GM15510 (cell line): ENCODE data around the gene EDAR.

Experiments used
- POLR2A ChIP-seq: IDR thresholded peaks from 3 replicates; pipeline ENCODE4 v1.6.1; 2011; ENCODE audit warnings: borderline replicate concordance; ENCODE audit not compliant: insufficient read length; ENCODE audit errors: extremely low read depth

The EDAR gene

DNA sequence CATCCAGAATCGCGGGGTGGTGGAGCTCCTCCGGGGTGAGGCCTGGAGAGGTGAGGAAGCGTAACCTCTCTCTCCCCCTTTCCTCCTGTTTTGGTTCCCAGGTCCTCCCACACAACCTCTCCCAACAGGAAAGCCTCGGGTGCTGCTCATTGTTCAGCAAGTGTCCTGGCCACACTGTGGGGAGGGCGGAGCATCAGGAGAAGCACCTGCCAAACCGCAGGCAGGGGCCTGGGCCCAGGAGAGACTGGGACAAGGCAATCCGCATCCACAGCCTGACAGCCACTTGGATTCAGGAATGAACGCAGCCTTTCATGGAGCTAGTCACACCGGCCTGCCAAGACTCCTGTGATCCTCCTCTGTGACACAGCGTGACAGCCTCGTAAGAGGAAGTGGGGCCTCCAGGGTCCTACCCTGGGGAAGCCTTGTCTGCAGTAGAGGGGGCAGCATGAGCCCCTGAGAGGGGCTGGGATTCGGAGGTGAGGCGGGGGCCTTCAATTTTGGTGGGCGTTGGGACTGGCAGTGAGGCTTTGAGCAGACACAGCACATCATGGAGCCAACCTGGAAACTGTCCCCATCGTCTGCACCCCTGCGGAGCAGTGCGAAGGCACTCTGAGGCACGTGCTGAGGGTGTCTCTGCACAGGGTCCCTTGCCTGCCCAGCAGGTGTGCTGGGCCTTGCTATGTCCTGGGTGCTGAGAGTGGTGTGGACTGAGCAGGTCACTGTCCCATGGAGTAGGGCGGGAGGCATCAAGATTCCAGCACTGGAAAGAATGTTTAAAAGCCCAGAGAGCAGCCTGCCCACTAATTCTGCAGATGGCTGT lies 62.2 kb downstream of the EDAR start:
- TF ChIP-seq POLR2A = no peak

DNA sequence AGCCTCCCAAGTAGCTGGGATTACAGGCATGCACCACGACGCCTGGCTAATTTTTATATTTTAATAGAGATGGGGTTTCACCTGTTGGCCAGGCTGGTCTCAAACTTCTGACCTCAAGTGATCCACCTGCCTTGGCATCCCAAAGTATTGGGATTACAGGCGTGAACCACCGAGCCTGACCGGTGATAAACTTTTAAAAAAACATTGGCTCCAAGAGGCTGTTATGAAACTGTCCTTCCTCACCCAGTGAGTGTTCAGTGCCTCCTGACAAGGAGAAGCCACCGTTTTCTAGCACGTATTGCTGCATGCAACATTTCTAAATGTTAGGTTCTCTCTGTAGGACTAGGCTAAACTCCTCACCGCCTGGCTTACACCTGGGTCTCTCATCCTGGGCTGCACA lies 63.3 kb downstream of the EDAR start:
- TF ChIP-seq POLR2A = no peak

DNA sequence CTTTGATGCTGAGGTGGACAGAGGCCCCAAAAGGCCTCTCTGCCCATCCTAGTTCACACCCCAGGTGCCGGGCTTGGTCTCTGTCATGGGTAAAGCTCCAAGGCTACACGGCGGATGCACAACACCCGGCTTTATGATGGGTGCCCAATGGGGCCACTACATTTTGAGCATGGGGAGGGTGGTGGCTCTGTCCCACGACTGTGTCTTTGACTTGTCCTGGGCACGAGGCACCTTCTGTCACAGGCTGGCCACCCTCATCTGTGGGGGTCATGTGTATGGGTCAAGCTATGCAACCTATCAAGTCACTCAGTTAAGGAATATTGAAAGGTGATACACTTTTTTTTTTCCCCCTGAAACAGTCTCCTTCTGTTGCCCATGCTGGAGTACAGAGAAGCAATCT lies 63.7 kb downstream of the EDAR start:
- no peak for TF ChIP-seq POLR2A

DNA sequence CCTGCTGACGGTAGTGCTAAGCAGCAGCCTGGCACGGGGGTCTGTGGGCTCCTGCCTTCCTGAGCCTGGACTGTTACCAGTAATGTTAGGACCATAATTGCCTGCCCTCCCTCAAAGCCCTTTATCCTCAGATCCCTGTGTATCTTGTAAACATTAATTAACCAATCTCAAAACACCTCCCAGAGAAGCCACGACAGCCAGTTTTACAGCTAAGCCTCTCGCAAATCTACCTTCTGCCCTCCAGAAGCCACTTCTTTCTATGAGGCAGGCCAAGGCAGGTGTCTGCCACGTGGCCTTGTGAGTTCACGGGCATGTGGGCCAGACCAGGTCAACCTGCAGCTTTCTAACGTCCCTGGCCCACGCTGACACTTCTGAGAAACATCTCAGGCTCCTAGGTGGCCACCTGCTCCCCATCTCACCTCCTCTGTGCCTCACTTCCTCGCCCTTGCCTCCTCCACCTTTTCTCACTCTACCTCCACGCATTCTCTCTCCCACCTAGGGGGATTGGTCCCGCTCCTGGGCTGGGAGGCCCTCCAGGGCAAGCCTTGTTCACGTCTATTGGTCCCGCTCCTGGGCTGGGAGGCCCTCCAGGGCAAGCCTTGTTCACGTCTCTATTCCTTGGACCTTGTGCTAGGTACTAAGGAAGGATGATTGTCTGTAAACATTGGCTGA lies 64.3 kb downstream of the EDAR start:
- TF ChIP-seq POLR2A = no peak

DNA sequence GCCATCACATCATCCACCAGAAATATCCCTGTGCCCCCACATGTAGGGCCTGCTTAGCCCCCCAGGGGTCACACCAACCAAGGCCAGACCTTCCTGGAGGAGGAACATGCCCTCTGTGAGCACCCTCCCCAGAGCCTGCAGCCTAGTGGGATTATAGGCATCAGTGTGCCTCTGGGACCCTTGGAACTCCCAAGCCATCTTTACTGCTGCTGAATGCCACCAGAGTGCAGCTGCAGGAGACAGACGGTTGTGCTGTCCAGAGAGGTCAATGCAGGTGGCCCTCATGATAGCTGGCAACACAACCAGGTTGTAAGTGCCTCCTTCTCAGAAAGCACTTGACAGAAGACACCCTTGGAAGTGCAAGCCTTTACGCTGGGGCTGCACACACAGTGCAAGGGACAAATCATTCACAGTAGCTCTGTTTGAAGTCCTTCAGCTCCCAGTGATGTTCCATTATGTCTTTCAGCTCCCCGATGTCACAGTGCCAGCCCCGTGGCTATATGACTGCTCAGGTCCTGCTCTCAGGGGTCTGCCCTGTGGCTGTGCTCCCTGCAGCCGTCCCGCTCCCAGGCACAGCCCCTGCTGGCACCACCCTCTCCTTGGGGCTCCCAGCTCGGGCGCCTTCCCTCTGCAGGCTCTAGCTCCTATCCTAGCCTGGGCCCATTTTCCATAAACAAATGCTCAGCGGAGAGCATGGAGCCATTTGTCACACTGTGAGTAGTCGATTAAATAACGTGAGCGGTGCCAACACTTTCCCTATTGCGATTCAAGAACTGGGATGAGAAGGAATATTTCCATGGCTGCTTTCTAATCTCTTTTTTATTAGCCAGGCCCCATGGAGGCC lies 65.1 kb downstream of the EDAR start:
- no peak for TF ChIP-seq POLR2A

DNA sequence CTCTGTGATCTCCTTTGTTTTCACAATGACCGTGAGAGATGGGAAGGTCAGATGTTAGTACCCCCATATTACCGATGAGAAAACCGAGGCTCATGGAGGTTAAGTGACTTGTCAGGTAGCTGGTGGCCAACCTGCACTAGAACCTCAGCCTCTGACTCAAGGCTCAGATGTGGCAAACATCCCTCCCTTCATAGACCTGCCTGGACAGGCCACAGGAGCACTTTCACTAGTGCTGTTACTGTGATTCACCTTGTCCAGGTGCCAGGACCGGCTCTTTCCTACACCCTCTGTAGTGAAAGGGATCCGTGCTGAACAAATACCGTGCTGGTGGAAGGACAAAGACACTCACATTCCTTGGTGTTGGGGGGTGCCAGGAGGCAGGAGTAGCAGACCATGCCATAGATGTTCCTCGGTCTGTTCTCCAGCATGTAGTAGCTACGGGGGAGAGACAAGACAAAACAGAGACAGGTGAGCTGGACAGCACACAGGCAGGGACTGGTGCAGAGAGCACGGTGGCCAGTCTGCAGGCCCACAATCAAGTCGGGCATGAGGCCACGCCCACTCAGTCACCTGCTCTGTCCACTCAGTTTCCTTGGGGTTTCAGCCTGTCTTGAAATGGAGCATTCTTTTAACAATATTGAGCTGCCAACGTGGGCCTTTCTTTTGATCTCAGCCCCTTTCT lies 65.9 kb downstream of the EDAR start:
- TF ChIP-seq POLR2A = no peak

DNA sequence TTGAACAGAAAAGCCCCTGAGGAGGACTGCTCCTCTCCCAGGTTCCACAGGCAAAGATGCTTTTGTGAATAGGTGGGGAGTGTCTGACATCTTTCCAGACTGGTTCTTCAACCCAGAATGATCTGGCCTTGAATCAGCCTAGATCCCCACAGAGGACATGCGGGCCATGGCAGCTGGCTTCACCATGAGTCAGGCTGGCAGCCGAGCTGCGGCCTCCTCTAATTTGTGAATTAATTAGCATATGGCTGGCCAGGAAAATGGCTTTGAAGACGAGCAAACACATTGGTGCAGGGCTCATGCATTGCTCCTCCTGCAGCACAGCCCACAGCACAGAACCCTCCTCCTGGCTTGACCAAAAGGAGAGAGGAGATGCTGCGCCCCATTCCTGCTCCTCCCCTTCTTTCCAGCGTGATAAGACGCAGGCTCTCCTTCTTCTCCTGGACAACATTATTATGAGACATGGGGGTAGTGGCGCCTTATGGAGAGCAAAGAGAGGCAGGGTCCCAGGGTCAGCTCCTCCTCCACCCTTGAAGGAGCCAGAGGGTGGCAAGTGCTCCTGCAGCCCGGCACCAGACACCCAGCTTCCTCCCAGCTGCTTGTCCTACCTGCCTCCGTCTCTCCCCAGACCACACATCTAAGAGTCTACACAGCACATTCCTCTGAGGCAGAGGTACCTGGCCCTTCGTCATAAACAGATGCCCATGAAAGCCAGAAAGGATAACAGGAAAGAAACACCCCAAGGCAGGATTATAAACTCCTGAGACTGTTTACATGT lies 66.7 kb downstream of the EDAR start:
- no peak for TF ChIP-seq POLR2A

DNA sequence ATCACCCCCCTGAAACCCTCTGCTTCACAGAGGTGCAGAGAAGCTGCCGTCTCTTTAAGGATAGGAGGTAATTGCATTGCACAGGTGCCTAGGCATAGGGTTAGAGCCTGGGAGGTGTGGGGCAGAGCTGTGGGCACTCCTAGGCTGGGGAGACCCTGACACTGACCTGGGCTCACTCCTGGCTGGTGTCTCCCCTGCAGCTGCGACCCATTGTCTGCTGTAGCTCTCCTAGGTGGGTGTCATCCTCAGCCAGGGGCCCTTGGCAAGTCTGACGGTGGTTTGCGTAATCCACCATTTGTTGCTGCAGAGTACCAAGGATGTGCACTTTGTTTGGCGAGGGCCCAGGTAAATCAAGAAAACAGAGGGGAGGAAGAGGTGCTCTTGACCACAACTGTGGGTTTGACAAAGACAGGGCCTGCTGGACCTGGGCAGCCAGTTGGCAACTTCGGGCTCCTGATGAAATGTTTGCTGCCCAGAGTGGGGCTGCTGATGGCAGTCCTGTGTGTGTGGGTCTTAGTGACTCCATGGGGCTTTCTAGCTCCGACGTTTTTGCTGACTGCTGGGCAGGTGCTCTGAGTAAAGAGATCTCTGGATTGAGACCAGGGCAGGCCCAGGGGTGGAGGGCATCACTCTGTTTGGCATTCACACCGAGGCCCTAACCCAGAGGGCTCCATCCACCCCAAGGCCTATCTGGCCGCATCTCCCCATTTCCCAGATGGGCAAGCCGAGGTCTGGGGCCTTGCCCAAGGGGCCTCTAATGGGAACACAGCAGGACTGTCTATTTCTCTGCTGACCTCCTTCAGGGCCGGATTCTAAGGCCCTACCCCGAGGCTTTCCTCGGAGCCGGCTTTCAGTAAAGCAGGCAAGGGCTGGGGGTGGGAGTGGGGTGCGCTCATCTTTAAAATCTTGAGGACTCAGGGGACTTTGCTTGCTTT lies 67.7 kb downstream of the EDAR start:
- TF ChIP-seq POLR2A = no peak

DNA sequence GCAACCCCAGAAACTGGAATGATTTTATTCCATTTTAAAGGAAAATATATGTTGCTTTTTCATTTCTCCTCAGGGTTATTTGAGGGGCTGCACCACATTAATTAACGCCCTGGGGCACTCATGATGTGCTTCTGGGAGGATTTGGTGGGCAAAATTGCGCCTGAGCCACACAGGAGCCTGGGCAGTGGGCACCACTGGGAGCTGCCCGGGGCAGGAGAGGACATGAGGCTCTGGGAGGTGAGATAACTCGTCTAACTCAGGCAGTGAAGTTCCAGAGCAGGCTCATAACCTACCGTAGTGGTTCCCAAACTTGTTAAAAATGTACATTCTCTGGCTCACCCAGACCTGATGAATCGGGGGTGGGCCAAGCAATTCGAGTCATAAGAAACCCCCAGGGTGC lies 68.3 kb downstream of the EDAR start:
- TF ChIP-seq POLR2A = no peak

DNA sequence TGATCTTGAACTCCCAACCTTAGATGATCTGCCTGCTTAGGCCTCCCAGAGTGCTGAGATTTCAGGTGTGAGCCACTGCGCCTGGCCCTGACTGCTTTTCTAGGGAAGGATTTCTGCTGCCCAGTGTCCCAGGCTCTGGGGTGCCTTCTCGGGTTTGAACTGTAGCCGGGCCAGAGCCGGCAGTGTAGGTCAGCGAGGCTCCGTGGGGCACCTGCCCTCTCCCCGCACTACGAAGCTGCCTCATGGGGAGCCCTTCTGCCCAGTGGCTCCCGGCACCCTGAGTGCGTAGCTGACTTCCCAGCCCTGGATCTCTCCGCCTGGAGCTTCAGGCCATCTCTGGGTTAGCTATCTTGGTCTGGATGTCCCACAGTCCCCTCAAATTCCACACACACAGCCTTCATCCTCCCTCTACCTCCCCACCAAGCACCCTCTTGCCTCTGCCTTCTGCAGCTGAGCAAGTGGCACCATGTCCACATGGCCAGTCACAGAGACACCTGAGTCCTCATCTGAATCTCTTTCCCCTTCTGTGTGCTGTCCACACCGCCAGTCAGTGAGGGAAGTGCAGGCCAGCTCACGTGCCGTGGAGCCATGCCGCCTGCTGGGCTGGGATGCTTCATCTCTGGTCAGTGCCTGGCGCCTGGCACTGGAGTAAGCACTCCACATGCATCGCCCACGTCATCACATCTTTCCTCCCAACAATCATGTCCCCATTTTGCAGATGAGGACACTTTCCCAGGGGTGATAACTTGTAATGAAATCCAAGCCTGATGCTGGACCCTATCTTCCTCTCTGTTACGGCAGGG lies 69.2 kb downstream of the EDAR start:
- no peak for TF ChIP-seq POLR2A

DNA sequence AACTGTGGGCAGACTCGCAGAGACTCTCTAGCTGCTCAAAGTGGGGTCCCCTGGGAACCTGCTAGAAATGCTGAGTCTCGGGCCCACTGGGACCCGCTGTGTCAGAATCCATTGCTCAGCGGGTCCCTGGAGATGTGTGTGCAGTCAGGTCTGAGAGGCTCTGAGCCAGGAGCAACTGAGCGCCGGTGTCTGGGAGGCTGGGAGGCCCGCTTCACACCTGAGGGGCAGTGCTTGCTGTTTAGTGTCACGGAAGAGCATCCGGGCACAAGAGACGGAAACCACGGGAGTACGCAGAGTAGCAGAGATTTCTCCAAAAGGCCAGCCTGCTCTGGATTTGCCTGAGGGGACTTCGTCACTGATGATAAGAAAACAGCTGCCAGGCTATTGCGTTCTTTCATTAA lies 70.1 kb downstream of the EDAR start:
- no peak for TF ChIP-seq POLR2A

DNA sequence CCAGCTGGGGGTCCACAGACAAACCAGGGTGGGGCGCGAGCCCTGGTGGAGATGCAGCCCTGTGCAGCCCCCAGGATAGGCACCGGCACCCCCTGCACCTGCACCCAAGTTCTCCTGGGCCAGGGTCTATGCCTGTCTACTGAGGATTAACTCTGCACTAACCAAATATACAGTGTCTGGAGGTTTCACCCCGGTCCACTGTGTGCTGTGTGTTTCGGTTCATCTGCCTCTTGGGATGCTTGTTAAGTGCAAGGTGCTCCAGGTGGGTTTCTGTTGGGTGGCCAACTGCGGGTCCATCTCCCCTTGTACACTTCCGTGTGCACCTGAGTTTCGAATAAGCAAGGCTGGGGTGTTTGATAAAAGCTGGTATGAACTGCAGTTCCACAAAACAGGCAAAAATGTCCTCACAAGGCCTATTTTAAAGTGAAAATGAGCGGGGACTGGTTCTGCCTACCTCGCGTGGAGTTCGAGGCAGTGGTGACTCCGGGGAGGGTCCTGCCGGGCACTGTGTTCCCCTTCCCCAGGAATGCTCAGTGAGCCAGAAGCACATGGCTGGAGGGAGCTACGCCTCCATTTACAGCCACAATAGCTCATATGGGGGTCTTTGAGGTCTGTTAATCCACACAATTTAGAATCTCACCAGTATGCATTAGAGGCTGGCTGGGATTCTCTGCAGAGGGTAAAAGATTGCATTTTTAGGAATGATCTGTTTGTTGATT lies 70.7 kb downstream of the EDAR start:
- TF ChIP-seq POLR2A = no peak

DNA sequence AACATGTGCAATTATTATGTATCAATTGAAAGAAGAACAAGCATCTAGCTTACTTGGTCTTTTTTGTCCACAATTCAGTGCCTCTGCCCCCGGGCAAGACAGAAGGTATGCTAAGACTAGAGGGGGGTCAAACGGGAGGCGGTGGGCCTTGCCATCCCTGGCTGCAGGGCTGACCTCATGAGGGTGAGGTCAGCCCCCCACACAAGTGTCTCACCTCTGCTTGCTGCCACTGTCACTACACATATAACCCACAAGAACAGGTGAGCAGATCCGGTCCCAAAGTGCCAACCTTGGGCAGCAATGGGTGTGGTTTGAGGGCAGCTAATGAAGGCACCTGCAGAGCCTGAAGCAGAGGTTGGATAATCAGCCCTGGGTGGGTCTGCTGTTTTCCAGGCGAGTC lies 71.5 kb downstream of the EDAR start:
- TF ChIP-seq POLR2A = no peak
